HEK293 (cell line): Measurements from ENCODE around the gene SPP2.

ENCODE experiments used
- CTCF ChIA-PET: fragments of 350-600 bp; formaldehyde crosslinking; extraction: SDS; loops from one replicate; lab custom pipeline; 2021; ENCODE audit warnings: antibody characterized with exemption; lab: Yijun Ruan, JAX
- POLR2A ChIA-PET: fragments of 300-600 bp; formaldehyde crosslinking; extraction: SDS; loops from one replicate; lab custom pipeline; 2020; ENCODE audit warnings: antibody characterized with exemption, inconsistent platforms; lab: Yijun Ruan, JAX
- H3K27ac ChIP-seq: fragments of 200-500 bp; sonication (Bioruptor generic); 2 replicates; pipeline ENCODE4 v1.5.1; 2014; ENCODE audit warnings: low read depth, low read length, control low read depth, inconsistent platforms; ENCODE audit errors: extremely low read depth
- H3K36me3 ChIP-seq, 2 experiments: fragments of 200-500 bp in 1 of 2; sonication (Bioruptor generic) in 1 of 2; 1 replicate in 1 of 2; 2 replicates in 1 of 2; pipeline ENCODE4 v1.5.1; 2014 to 2017; ENCODE audit warnings: inconsistent platforms in 2 of 2, low read length in 2 of 2; ENCODE audit not compliant: control insufficient read depth in 2 of 2, insufficient read depth in 1 of 2
- H3K4me1 ChIP-seq: fragments of 200-500 bp; sonication (Bioruptor generic); 2 replicates; pipeline ENCODE4 v1.5.1; 2014; ENCODE audit warnings: mild to moderate bottlenecking, low read length, inconsistent platforms; ENCODE audit not compliant: control insufficient read depth, insufficient read depth
- H3K4me3 ChIP-seq: 2 replicates; pipeline ENCODE4 v1.5.1; 2011; ENCODE audit warnings: low read depth, mild to moderate bottlenecking, control low read depth, low read length, moderate library complexity
- H3K9me3 ChIP-seq: fragments of 200-500 bp; sonication (Bioruptor generic); 2 replicates; pipeline ENCODE4 v1.5.1; 2014; ENCODE audit warnings: low read depth, low read length, inconsistent platforms; ENCODE audit not compliant: control insufficient read depth, insufficient read depth
- CTCF ChIP-seq: fragments of 450-650 bp; formaldehyde crosslinking; IDR thresholded peaks from 2 replicates; pipeline ENCODE4 v1.5.1; 2016; ENCODE audit warnings: missing biosample characterization, missing genetic modification characterization
- EGR2 ChIP-seq: fragments of 450-650 bp; formaldehyde crosslinking; IDR thresholded peaks from 2 replicates; pipeline ENCODE4 v1.5.1; 2016; ENCODE audit warnings: low read depth, missing biosample characterization, missing genetic modification characterization
- KLF8 ChIP-seq: fragments of 450-650 bp; formaldehyde crosslinking; IDR thresholded peaks from 2 replicates; pipeline ENCODE4 v1.5.1; 2016; ENCODE audit warnings: missing biosample characterization, missing genetic modification characterization
- MYNN ChIP-seq: fragments of 450-650 bp; formaldehyde crosslinking; IDR thresholded peaks from 2 replicates; pipeline ENCODE4 v1.5.1; 2016; ENCODE audit warnings: missing biosample characterization, missing genetic modification characterization, borderline replicate concordance
- PRDM1 ChIP-seq: fragments of 450-650 bp; formaldehyde crosslinking; IDR thresholded peaks from 2 replicates; pipeline ENCODE4; 2016; ENCODE audit warnings: missing biosample characterization, missing genetic modification characterization
- SETDB1 ChIP-seq: IDR thresholded peaks from one replicate; pipeline ENCODE4 v1.6.1; 2017; ENCODE audit warnings: mild to moderate bottlenecking, low read length, moderate library complexity, mixed read lengths; ENCODE audit not compliant: insufficient read length
- ZBTB10 ChIP-seq: fragments of 450-650 bp; formaldehyde crosslinking; IDR thresholded peaks from 2 replicates; pipeline ENCODE4 v1.5.1; 2016; ENCODE audit warnings: missing biosample characterization, missing genetic modification characterization
- ZNF112 ChIP-seq: fragments of 450-650 bp; formaldehyde crosslinking; IDR thresholded peaks from 2 replicates; pipeline ENCODE4 v1.5.0; 2017; ENCODE audit warnings: missing biosample characterization, missing genetic modification characterization
- ZNF266 ChIP-seq: fragments of 450-650 bp; formaldehyde crosslinking; IDR thresholded peaks from 2 replicates; pipeline ENCODE4 v1.5.1; 2016; ENCODE audit warnings: missing biosample characterization, missing genetic modification characterization, low read depth
- ZNF274 ChIP-seq, 2 experiments: fragments of 200-500 bp in 1 of 2; fragments of 450-650 bp in 1 of 2; sonication (Bioruptor generic) in 1 of 2; formaldehyde crosslinking in 1 of 2; IDR thresholded peaks; 2 replicates each; pipeline versions ENCODE4 v1.5.1 to v1.6.1; 2014 to 2016; ENCODE audit warnings: borderline replicate concordance in 1 of 2, inconsistent platforms in 1 of 2, low read length in 1 of 2, missing biosample characterization in 1 of 2, missing genetic modification characterization in 1 of 2
- ZNF341 ChIP-seq: fragments of 450-650 bp; formaldehyde crosslinking; IDR thresholded peaks from 2 replicates; pipeline ENCODE4; 2016; ENCODE audit warnings: low read depth, missing biosample characterization, missing genetic modification characterization
- ZNF366 ChIP-seq: fragments of 450-650 bp; formaldehyde crosslinking; conservative IDR thresholded peaks from 2 replicates; pipeline ENCODE4 v1.5.1; 2016; ENCODE audit warnings: missing biosample characterization, missing genetic modification characterization
- ZNF394 ChIP-seq: fragments of 450-650 bp; formaldehyde crosslinking; IDR thresholded peaks from 2 replicates; pipeline ENCODE4 v1.5.1; 2016; ENCODE audit warnings: missing biosample characterization, missing genetic modification characterization, mild to moderate bottlenecking, moderate library complexity, borderline replicate concordance
- ZNF521 ChIP-seq: fragments of 450-650 bp; formaldehyde crosslinking; IDR thresholded peaks from 2 replicates; pipeline ENCODE4 v1.5.1; 2017; ENCODE audit warnings: missing biosample characterization, mild to moderate bottlenecking, missing genetic modification characterization
- ZNF639 ChIP-seq: fragments of 450-650 bp; formaldehyde crosslinking; IDR thresholded peaks from 2 replicates; pipeline ENCODE4 v1.5.1; 2016; ENCODE audit warnings: missing biosample characterization, missing genetic modification characterization

Gene SPP2

GRCh38 chr2:234019896-234020295 is 30.6 kb upstream of the SPP2 start (continued):
- TF ChIP-seq ZNF521 (tag by site-specific recombination) (no peak), ZNF266 (tag by site-specific recombination) (no peak), ZNF274 (IDR thresholded peaks at IDR 0.05; ENCODE audit: low read length) (no peak), ZNF274 (tag by site-specific recombination; IDR thresholded peaks at IDR 0.05; ENCODE audit: borderline replicate concordance) (no peak), EGR2 (tag by site-specific recombination) (no peak), ZNF341 (tag by site-specific recombination) (no peak), ZNF394 (tag by site-specific recombination) (no peak), PRDM1 (tag by site-specific recombination) (no peak), KLF8 (tag by site-specific recombination) (no peak)

- H3K4me1 ChIP-seq: no peaks in the 10 kb centered on the region
- ChIA-PET CTCF (no interaction called here), POLR2A (no interaction called here)
- H3K36me3 ChIP-seq: no peaks in the 10 kb centered on the region
- H3K27ac ChIP-seq: no peak overlapping the region
- TF ChIP-seq ZNF112 (tag by site-specific recombination) (no peak), ZNF366 (tag by site-specific recombination) (no peak)
- no peak overlapping the region for H3K4me3 ChIP-seq
- H3K9me3 ChIP-seq: no peaks in the 10 kb centered on the region
Observed at GRCh38 chr2:234020332-234020731, 30.2 kb upstream of the SPP2 start.

GRCh38 chr2:234022424-234022823 is 28.1 kb upstream of the SPP2 start:
- Histone ChIP-seq H3K27ac (no peak overlapping the region), H3K4me3 (no peak overlapping the region), H3K9me3 (no peaks in the 10 kb centered on the region), H3K4me1 (no peaks in the 10 kb centered on the region), H3K36me3 (no peaks in the 10 kb centered on the region)
- CTCF ChIA-PET: interaction anchor here (0.6 kb wide), 1 partner anchor 267 kb away, joined by 3 read pairs; no protein-coding TSS in a partner anchor
- TF ChIP-seq ZNF639 (no peak), SETDB1 (no peak), ZBTB10 (no peak), CTCF (tag by site-specific recombination) (no peak), MYNN (tag by site-specific recombination) (no peak)
- POLR2A ChIA-PET: no interaction called here
